ENCODE data around the gene STK32B.

Gene STK32B

GRCh38 chr4:5134620-5135019 lies 83.3 kb downstream of the STK32B start:
- TF ChIP-seq PKNOX1 (IDR thresholded peaks at IDR 0.05) (no peak), SP1 (IDR thresholded peaks at IDR 0.05) (no peak), SUZ12 (IDR thresholded peaks at IDR 0.05) (no peak), NFRKB (IDR thresholded peaks at IDR 0.05) (no peak), FOXA1 (IDR thresholded peaks at IDR 0.05) (no peak), TARDBP (IDR thresholded peaks at IDR 0.05) (no peak), CTBP1 (IDR thresholded peaks at IDR 0.05; ENCODE audit: borderline replicate concordance) (no peak), ARNT (IDR thresholded peaks at IDR 0.05) (no peak), ZNF384 (IDR thresholded peaks at IDR 0.05) (no peak), LEF1 (IDR thresholded peaks at IDR 0.05; ENCODE audit: borderline replicate concordance) (no peak), L3MBTL2 (conservative IDR thresholded peaks at IDR 0.05) (no peak), HDGF (IDR thresholded peaks at IDR 0.05; ENCODE audit: borderline replicate concordance) (no peak), FOXM1 (IDR thresholded peaks at IDR 0.05; ENCODE audit: borderline replicate concordance) (no peak), ELF4 (IDR thresholded peaks at IDR 0.05) (no peak), BHLHE40 (IDR thresholded peaks at IDR 0.05; ENCODE audit: borderline replicate concordance) (no peak), FOXK2 (IDR thresholded peaks at IDR 0.05) (no peak)
- ChIA-PET CTCF (no interaction called here), POLR2A (no interaction called here)
- DNase-seq (ENCODE audit: extremely low spot score), result no peak

- POLR2A ChIA-PET, result no interaction called here
- TF ChIP-seq ZNF384 (IDR thresholded peaks at IDR 0.05), result no peak
- TF ChIP-seq FOXK2 (IDR thresholded peaks at IDR 0.05), result no peak
- TF ChIP-seq SUZ12 (IDR thresholded peaks at IDR 0.05), result no peak
- no peak for TF ChIP-seq CTBP1 (IDR thresholded peaks at IDR 0.05; ENCODE audit: borderline replicate concordance)
- no peak for TF ChIP-seq FOXM1 (IDR thresholded peaks at IDR 0.05; ENCODE audit: borderline replicate concordance)
- TF ChIP-seq NFRKB (IDR thresholded peaks at IDR 0.05), result no peak
- TF ChIP-seq HDGF (IDR thresholded peaks at IDR 0.05; ENCODE audit: borderline replicate concordance), result no peak
- TF ChIP-seq LEF1 (IDR thresholded peaks at IDR 0.05; ENCODE audit: borderline replicate concordance), result no peak
- TF ChIP-seq ELF4 (IDR thresholded peaks at IDR 0.05), result no peak
- TF ChIP-seq SP1 (IDR thresholded peaks at IDR 0.05), result no peak
- no peak for DNase-seq (ENCODE audit: extremely low spot score)
- CTCF ChIA-PET, result no interaction called here
Observed at GRCh38 chr4:5137226-5137625, 85.9 kb downstream of the STK32B start.

GRCh38 chr4:5137927-5138326 lies 86.6 kb downstream of the STK32B start:
- no peak for DNase-seq (ENCODE audit: extremely low spot score)
- CTCF ChIA-PET, result no interaction called here
- TF ChIP-seq ELF4 (IDR thresholded peaks at IDR 0.05) (no peak), SP1 (IDR thresholded peaks at IDR 0.05) (no peak), PKNOX1 (IDR thresholded peaks at IDR 0.05) (no peak), ARNT (IDR thresholded peaks at IDR 0.05) (no peak), CTBP1 (IDR thresholded peaks at IDR 0.05; ENCODE audit: borderline replicate concordance) (no peak), SUZ12 (IDR thresholded peaks at IDR 0.05) (no peak), FOXA1 (IDR thresholded peaks at IDR 0.05) (no peak), FOXK2 (IDR thresholded peaks at IDR 0.05) (no peak), L3MBTL2 (conservative IDR thresholded peaks at IDR 0.05) (no peak), TARDBP (IDR thresholded peaks at IDR 0.05) (no peak), NFRKB (IDR thresholded peaks at IDR 0.05) (no peak), ZNF384 (IDR thresholded peaks at IDR 0.05) (no peak), BHLHE40 (IDR thresholded peaks at IDR 0.05; ENCODE audit: borderline replicate concordance) (no peak), LEF1 (IDR thresholded peaks at IDR 0.05; ENCODE audit: borderline replicate concordance) (no peak), FOXM1 (IDR thresholded peaks at IDR 0.05; ENCODE audit: borderline replicate concordance) (no peak), HDGF (IDR thresholded peaks at IDR 0.05; ENCODE audit: borderline replicate concordance) (no peak)
- POLR2A ChIA-PET, result no interaction called here

GRCh38 chr4:5138389-5138788 lies 87.1 kb downstream of the STK32B start:
- no peak for TF ChIP-seq FOXM1 (IDR thresholded peaks at IDR 0.05; ENCODE audit: borderline replicate concordance)
- TF ChIP-seq SUZ12 (IDR thresholded peaks at IDR 0.05), result no peak
- no peak for TF ChIP-seq L3MBTL2 (conservative IDR thresholded peaks at IDR 0.05)
- TF ChIP-seq ELF4 (IDR thresholded peaks at IDR 0.05), result no peak
- no peak for TF ChIP-seq CTBP1 (IDR thresholded peaks at IDR 0.05; ENCODE audit: borderline replicate concordance)
- TF ChIP-seq FOXA1 (IDR thresholded peaks at IDR 0.05), result no peak
- no peak for TF ChIP-seq ZNF384 (IDR thresholded peaks at IDR 0.05)
- TF ChIP-seq BHLHE40 (IDR thresholded peaks at IDR 0.05; ENCODE audit: borderline replicate concordance), result no peak
- TF ChIP-seq LEF1 (IDR thresholded peaks at IDR 0.05; ENCODE audit: borderline replicate concordance), result no peak
- no peak for TF ChIP-seq PKNOX1 (IDR thresholded peaks at IDR 0.05)
- no peak for TF ChIP-seq FOXK2 (IDR thresholded peaks at IDR 0.05)
- no peak for DNase-seq (ENCODE audit: extremely low spot score)
- POLR2A ChIA-PET, result no interaction called here
- CTCF ChIA-PET, result no interaction called here

GRCh38 chr4:5139141-5139540 lies 87.9 kb downstream of the STK32B start:
- CTCF ChIA-PET, result no interaction called here

More at GRCh38 chr4:5139141-5139540, 87.9 kb downstream of the STK32B start:
- TF ChIP-seq BHLHE40 (IDR thresholded peaks at IDR 0.05; ENCODE audit: borderline replicate concordance) (no peak), CTBP1 (IDR thresholded peaks at IDR 0.05; ENCODE audit: borderline replicate concordance) (no peak), FOXA1 (IDR thresholded peaks at IDR 0.05) (no peak), LEF1 (IDR thresholded peaks at IDR 0.05; ENCODE audit: borderline replicate concordance) (no peak), PKNOX1 (IDR thresholded peaks at IDR 0.05) (no peak), ELF4 (IDR thresholded peaks at IDR 0.05) (no peak), HDGF (IDR thresholded peaks at IDR 0.05; ENCODE audit: borderline replicate concordance) (no peak), FOXM1 (IDR thresholded peaks at IDR 0.05; ENCODE audit: borderline replicate concordance) (no peak), TARDBP (IDR thresholded peaks at IDR 0.05) (no peak), ARNT (IDR thresholded peaks at IDR 0.05) (no peak), SUZ12 (IDR thresholded peaks at IDR 0.05) (no peak), SP1 (IDR thresholded peaks at IDR 0.05) (no peak), L3MBTL2 (conservative IDR thresholded peaks at IDR 0.05) (no peak)
- POLR2A ChIA-PET, result no interaction called here
- no peak for DNase-seq (ENCODE audit: extremely low spot score)
